ENCODE measurements around the gene SCN3B. TPM values are rescaled to one million over a fixed set of nuclear protein-coding genes. Genes with fewer than 3 reads are reported as not detected.

Gene SCN3B
- total and polyA plus RNA-seq, 2 donors from 2014 or later: 0.43 to 2.8 TPM

- Histone ChIP-seq H3K9ac (ENCODE audit: low read length in 3 of 3) (no peak overlapping the region), H3K4me1 (ENCODE audit: control insufficient read depth in 2 of 3, insufficient read depth in 2 of 3, low read depth in 1 of 3, low read length in 3 of 3) (no peaks in the 10 kb centered on the region), H3K27me3 (ENCODE audit: control insufficient read depth, insufficient read depth, low read length) (no peaks in the 10 kb centered on the region), H3K36me3 (ENCODE audit: control insufficient read depth in 2 of 3, insufficient read depth in 3 of 3, low read length in 3 of 3) (no peaks in the 10 kb centered on the region), H3K27ac (ENCODE audit: low read depth in 2 of 2, low read length in 2 of 2) (no peak overlapping the region), H3K4me3 (ENCODE audit: low read length in 3 of 3) (no peak overlapping the region), H3K9me3 (ENCODE audit: control insufficient read depth in 2 of 3, insufficient read depth in 1 of 3, low read length in 3 of 3) (no peaks in the 10 kb centered on the region)
- FAIRE-seq (no peak), DNase-seq (no peak)
- no peak for TF ChIP-seq CTCF (IDR thresholded peaks at IDR 0.05; ENCODE audit: borderline replicate concordance, extremely low read depth, insufficient read depth)
- intact Hi-C loops (cut with DNase I): loop anchor here (5.0 kb wide), 1 partner anchor 125 kb away; no protein-coding TSS in a partner anchor
Observed at GRCh38 chr11:123581651-123582399, 72.6 kb downstream of the SCN3B start.

GRCh38 chr11:123580557-123581275 lies 73.7 kb downstream of the SCN3B start:
- DNase-seq (peak in 4 of 5 donors; percentile 79 to 81 (median 80)), FAIRE-seq (no peak)
- H3K9ac ChIP-seq (ENCODE audit: low read length in 3 of 3): no peak overlapping the region
- H3K4me3 ChIP-seq (ENCODE audit: low read length in 3 of 3): no peak overlapping the region
- intact Hi-C loops (cut with DNase I): loop anchor here (5.0 kb wide), 1 partner anchor 127 kb away; no protein-coding TSS in a partner anchor
- H3K9me3 ChIP-seq (ENCODE audit: control insufficient read depth in 2 of 3, insufficient read depth in 1 of 3, low read length in 3 of 3): no peaks in the 10 kb centered on the region
- H3K27ac ChIP-seq (ENCODE audit: low read depth in 2 of 2, low read length in 2 of 2): no peak overlapping the region
- no peaks in the 10 kb centered on the region for H3K27me3 ChIP-seq (ENCODE audit: control insufficient read depth, insufficient read depth, low read length)
- H3K4me1 ChIP-seq (ENCODE audit: control insufficient read depth in 2 of 3, insufficient read depth in 2 of 3, low read depth in 1 of 3, low read length in 3 of 3): no peaks in the 10 kb centered on the region
- peak; percentile 98 for TF ChIP-seq CTCF (IDR thresholded peaks at IDR 0.05; ENCODE audit: borderline replicate concordance, extremely low read depth, insufficient read depth)
- no peaks in the 10 kb centered on the region for H3K36me3 ChIP-seq (ENCODE audit: control insufficient read depth in 2 of 3, insufficient read depth in 3 of 3, low read length in 3 of 3)

- Histone ChIP-seq H3K27me3 (ENCODE audit: control insufficient read depth, insufficient read depth, low read length) (no peaks in the 10 kb centered on the region), H3K4me3 (ENCODE audit: low read length in 3 of 3) (no peak overlapping the region), H3K9me3 (ENCODE audit: control insufficient read depth in 2 of 3, insufficient read depth in 1 of 3, low read length in 3 of 3) (no peaks in the 10 kb centered on the region), H3K9ac (ENCODE audit: low read length in 3 of 3) (no peak overlapping the region), H3K27ac (ENCODE audit: low read depth in 2 of 2, low read length in 2 of 2) (no peak overlapping the region), H3K4me1 (ENCODE audit: control insufficient read depth in 2 of 3, insufficient read depth in 2 of 3, low read depth in 1 of 3, low read length in 3 of 3) (no peaks in the 10 kb centered on the region), H3K36me3 (ENCODE audit: control insufficient read depth in 2 of 3, insufficient read depth in 3 of 3, low read length in 3 of 3) (no peaks in the 10 kb centered on the region)
- intact Hi-C loops (cut with DNase I): loop anchor here (5.0 kb wide), 1 partner anchor 127 kb away; no protein-coding TSS in a partner anchor
- DNase-seq: no peak
- FAIRE-seq: no peak
- TF ChIP-seq CTCF (IDR thresholded peaks at IDR 0.05; ENCODE audit: borderline replicate concordance, extremely low read depth, insufficient read depth): no peak
Observed at GRCh38 chr11:123580137-123580536, 74.3 kb downstream of the SCN3B start.
